RWPE2 (cell line): ENCODE results near the gene DOCK3.
"Not testable (repeated sequence)": the region's sequence is repeated elsewhere in the genome, so short reads cannot be mapped to it uniquely, and the experiment has no call there.

ENCODE experiments used
- ATAC-seq: fragments of 200-7000 bp; cut with Tn5 transposase; 3 replicates; pipeline ENCODE4 v1.9.1; 2021; ENCODE audit warnings: low read depth
- DNase-seq: peaks from one replicate; pipeline ENCODE4 v3.0.0-alpha.2; 2020; ENCODE audit warnings: low spot score
- H3K27ac ChIP-seq: fragments of 450-650 bp; 2 replicates; pipeline ENCODE4 v1.5.1; 2017; ENCODE audit warnings: mild to moderate bottlenecking; ENCODE audit not compliant: poor library complexity, severe bottlenecking
- H3K27me3 ChIP-seq: fragments of 250-450 bp; sonication (Bioruptor Pico); 2 replicates; pipeline ENCODE4 v1.5.1; 2021; ENCODE audit warnings: mild to moderate bottlenecking, moderate library complexity; ENCODE audit not compliant: insufficient read depth, poor library complexity, severe bottlenecking
- H3K36me3 ChIP-seq: fragments of 250-450 bp; sonication (Bioruptor Pico); 2 replicates; pipeline ENCODE4 v1.5.1; 2020; ENCODE audit warnings: low read depth, mild to moderate bottlenecking, moderate library complexity
- H3K4me1 ChIP-seq: fragments of 250-450 bp; sonication (Bioruptor Pico); 2 replicates; pipeline ENCODE4 v1.5.1; 2021; ENCODE audit warnings: mild to moderate bottlenecking, moderate library complexity; ENCODE audit not compliant: insufficient read depth, poor library complexity, severe bottlenecking
- H3K4me3 ChIP-seq: fragments of 250-450 bp; sonication (Bioruptor Pico); 2 replicates; pipeline ENCODE4 v1.5.1; 2021; ENCODE audit warnings: mild to moderate bottlenecking, moderate library complexity; ENCODE audit not compliant: severe bottlenecking
- H3K9me3 ChIP-seq: fragments of 250-450 bp; sonication (Bioruptor Pico); 2 replicates; pipeline ENCODE4 v1.5.1; 2021; ENCODE audit warnings: mild to moderate bottlenecking, moderate library complexity; ENCODE audit not compliant: severe bottlenecking
- CTCF ChIP-seq: fragments of 450-650 bp; IDR thresholded peaks from one replicate; pipeline ENCODE4 v1.5.1; 2017; ENCODE audit warnings: mild to moderate bottlenecking, moderate library complexity; ENCODE audit not compliant: poor library complexity, severe bottlenecking

The DOCK3 gene

GRCh38 chr3:51385621-51386091 lies 710.9 kb downstream of the DOCK3 start:
- no peaks in the 10 kb centered on the region for H3K27me3 ChIP-seq
- H3K27ac ChIP-seq, result peak overlapping the region; percentile 64
- no peak for TF ChIP-seq CTCF
- peak overlapping the region; percentile 78 for H3K4me3 ChIP-seq
- H3K36me3 ChIP-seq, result peaks cover 55% of the 10 kb centered on the region
- H3K9me3 ChIP-seq, result no peaks in the 10 kb centered on the region
- peaks cover 7% of the 10 kb centered on the region for H3K4me1 ChIP-seq
- DNase-seq (peak; percentile 29), ATAC-seq (no peak)

- ATAC-seq (no peak), DNase-seq (no peak)
- Histone ChIP-seq H3K36me3 (peaks cover 55% of the 10 kb centered on the region), H3K27ac (peak overlapping the region; percentile 64), H3K4me1 (peaks cover 7% of the 10 kb centered on the region), H3K9me3 (no peaks in the 10 kb centered on the region), H3K4me3 (peak overlapping the region; percentile 78), H3K27me3 (no peaks in the 10 kb centered on the region)
- TF ChIP-seq CTCF, result no peak
Measured at GRCh38 chr3:51386159-51386851, 711.6 kb downstream of the DOCK3 start.

GRCh38 chr3:51386852-51387229 lies 712.1 kb downstream of the DOCK3 start:
- no peaks in the 10 kb centered on the region for H3K9me3 ChIP-seq
- H3K4me3 ChIP-seq, result peak overlapping the region; percentile 78
- peaks cover 7% of the 10 kb centered on the region for H3K4me1 ChIP-seq
- no peak for DNase-seq
- no peak for ATAC-seq
- peak overlapping the region; percentile 64 for H3K27ac ChIP-seq
- TF ChIP-seq CTCF, result no peak
- H3K36me3 ChIP-seq, result peaks cover 55% of the 10 kb centered on the region
- no peaks in the 10 kb centered on the region for H3K27me3 ChIP-seq

- not testable (repeated sequence) for H3K4me1 ChIP-seq, H3K27me3 ChIP-seq, H3K9me3 ChIP-seq, DNase-seq, ATAC-seq
- H3K27ac ChIP-seq, result peak overlapping the region; percentile 64
- peaks cover 57% of the 10 kb centered on the region for H3K36me3 ChIP-seq
- H3K4me3 ChIP-seq, result peak overlapping the region; percentile 78
Measured at GRCh38 chr3:51387281-51387680, 712.6 kb downstream of the DOCK3 start.

GRCh38 chr3:51388286-51389029 lies 713.7 kb downstream of the DOCK3 start:
- Histone ChIP-seq H3K4me1 (peaks cover 7% of the 10 kb centered on the region), H3K4me3 (no peak overlapping the region), H3K9me3 (no peaks in the 10 kb centered on the region), H3K36me3 (peaks cover 68% of the 10 kb centered on the region), H3K27ac (peak overlapping the region; percentile 64), H3K27me3 (no peaks in the 10 kb centered on the region)
- no peak for DNase-seq
- no peak for TF ChIP-seq CTCF
- 0 out of 3 replicates have a peak, but pooled peaks have one; percentile 0 for ATAC-seq
